Smooth muscle cell of the brain vasculature (primary cell): ENCODE measurements around the gene GPC3.
"Not testable (repeated sequence)": the region's sequence is repeated elsewhere in the genome, so short reads cannot be mapped to it uniquely, and the experiment has no call there.

ENCODE experiments used
- DNase-seq: peaks from one replicate; pipeline ENCODE4 v3.0.0-alpha.2; 2012; ENCODE audit warnings: low read depth, low spot score

Gene GPC3

GRCh38 chrX:133888084-133888483, 97.3 kb downstream of the GPC3 start:
- DNase-seq, result not testable (repeated sequence)

GRCh38 chrX:133884430-133885394, 100.7 kb downstream of the GPC3 start:
- no peak for DNase-seq

GRCh38 chrX:133881893-133882292, 103.5 kb downstream of the GPC3 start:
- DNase-seq, result no peak

- no peak for DNase-seq
Observed at GRCh38 chrX:133881007-133881406, 104.4 kb downstream of the GPC3 start.

GRCh38 chrX:133880032-133880443, 105.4 kb downstream of the GPC3 start:
- DNase-seq, result no peak

GRCh38 chrX:133878710-133879109, 106.7 kb downstream of the GPC3 start:
- DNase-seq, result no peak

GRCh38 chrX:133876646-133877045, 108.7 kb downstream of the GPC3 start:
- no peak for DNase-seq

GRCh38 chrX:133869270-133869669, 116.1 kb downstream of the GPC3 start:
- DNase-seq, result no peak

- DNase-seq, result no peak
Observed at GRCh38 chrX:133868682-133869081, 116.7 kb downstream of the GPC3 start.

GRCh38 chrX:133868250-133868649, 117.1 kb downstream of the GPC3 start:
- DNase-seq, result no peak

- DNase-seq, result no peak
Observed at GRCh38 chrX:133865761-133866471, 119.5 kb downstream of the GPC3 start.

GRCh38 chrX:133864236-133864635, 121.2 kb downstream of the GPC3 start:
- no peak for DNase-seq

- DNase-seq, result no peak
Observed at GRCh38 chrX:133859860-133860259, 125.5 kb downstream of the GPC3 start.

GRCh38 chrX:133859336-133859735, 126.1 kb downstream of the GPC3 start:
- no peak for DNase-seq

- DNase-seq, result no peak
Observed at GRCh38 chrX:133857640-133858269, 127.6 kb downstream of the GPC3 start.

GRCh38 chrX:133856819-133857218, 128.6 kb downstream of the GPC3 start:
- DNase-seq, result no peak

- DNase-seq, result no peak
Observed at GRCh38 chrX:133854290-133854689, 131.1 kb downstream of the GPC3 start.

- no peak for DNase-seq
Observed at GRCh38 chrX:133852837-133853356, 132.5 kb downstream of the GPC3 start.

GRCh38 chrX:133852401-133852800, 133.0 kb downstream of the GPC3 start:
- DNase-seq, result no peak

- DNase-seq, result no peak
Observed at GRCh38 chrX:133850399-133850798, 135.0 kb downstream of the GPC3 start.

- no peak for DNase-seq
Observed at GRCh38 chrX:133849676-133850075, 135.7 kb downstream of the GPC3 start.
